SK-N-SH (cell line): ENCODE data around the gene HECTD2. TPM values are rescaled to one million over a fixed set of nuclear protein-coding genes. Genes with fewer than 3 reads are reported as not detected.

Source experiments
- CTCF ChIA-PET: fragments of 300-600, 350-600 bp; formaldehyde crosslinking; extraction: SDS; loops from one replicate; lab custom pipeline; 2021; lab: Yijun Ruan, JAX
- POLR2A ChIA-PET: fragments of 350-600 bp; sonication (Branson Sonifier 250); formaldehyde crosslinking; extraction: SDS; loops from one replicate; lab custom pipeline; 2020; ENCODE audit warnings: antibody characterized with exemption, inconsistent platforms; lab: Yijun Ruan, JAX
- DNase-seq: peaks from one replicate; pipeline ENCODE4 v3.0.0; 2012
- H2AFZ ChIP-seq: fragments of 200-600 bp; sonication (generic); 2 replicates; pipeline ENCODE4 v1.8.1; 2016; ENCODE audit warnings: antibody characterized with exemption, mild to moderate bottlenecking, low read depth
- H3F3A ChIP-seq: fragments of 200-600 bp; sonication (generic); replicated peaks from 2 replicates; pipeline ENCODE3; 2016; ENCODE audit warnings: antibody characterized with exemption, mild to moderate bottlenecking; ENCODE audit not compliant: insufficient read depth
- H3K27ac ChIP-seq, 2 experiments: fragments of 200-500 bp in 1 of 2; fragments of 200-600 bp in 1 of 2; sonication (Bioruptor generic) in 1 of 2; sonication (generic), shearing (Covaris generic) in 1 of 2; 2 replicates each; pipeline versions ENCODE4 v1.5.1 to v1.6.1; 2014 to 2016; ENCODE audit warnings: low read depth in 2 of 2, inconsistent platforms in 1 of 2, low read length in 1 of 2, mild to moderate bottlenecking in 1 of 2, mixed read lengths in 1 of 2
- H3K27me3 ChIP-seq: fragments of 200-600 bp; sonication (generic), shearing (Covaris generic); 2 replicates; pipeline ENCODE4 v1.6.1; 2016; ENCODE audit warnings: mixed run types; ENCODE audit not compliant: insufficient read depth
- H3K36me3 ChIP-seq, 2 experiments: fragments of 200-500 bp in 1 of 2; fragments of 200-600 bp in 1 of 2; sonication (Bioruptor generic) in 1 of 2; sonication (generic) in 1 of 2; replicated peaks in 1 of 2; 2 replicates each; pipeline versions ENCODE3 to v1.5.1; 2014 to 2016; ENCODE audit warnings: low read length in 1 of 2, mild to moderate bottlenecking in 1 of 2; ENCODE audit not compliant: insufficient read depth in 2 of 2, control insufficient read depth in 1 of 2
- H3K4me1 ChIP-seq, 2 experiments: fragments of 200-500 bp in 1 of 2; fragments of 200-600 bp in 1 of 2; sonication (Bioruptor generic) in 1 of 2; sonication (generic), shearing (Covaris generic) in 1 of 2; 2 replicates each; pipeline versions ENCODE4 v1.5.1 to v1.6.1; 2014 to 2016; ENCODE audit warnings: low read depth in 1 of 2, low read length in 1 of 2, mixed run types in 1 of 2; ENCODE audit not compliant: insufficient read depth in 2 of 2, control insufficient read depth in 1 of 2
- H3K4me2 ChIP-seq: fragments of 200-600 bp; sonication (generic), shearing (Covaris generic); 2 replicates; pipeline ENCODE4 v1.6.1; 2017; ENCODE audit warnings: mixed run types
- H3K4me3 ChIP-seq, 2 experiments: fragments of 200-500 bp in 1 of 2; fragments of 200-600 bp in 1 of 2; sonication (Bioruptor generic) in 1 of 2; sonication (generic), shearing (Covaris generic) in 1 of 2; 2 replicates each; pipeline versions ENCODE4 v1.5.1 to v1.8.1; 2014 to 2016; ENCODE audit warnings: low read depth in 2 of 2, inconsistent platforms in 1 of 2, low read length in 1 of 2, mild to moderate bottlenecking in 1 of 2, mixed read lengths in 1 of 2, moderate library complexity in 1 of 2
- H3K79me2 ChIP-seq: fragments of 200-600 bp; sonication (generic); 2 replicates; pipeline ENCODE4 v1.8.1; 2017; ENCODE audit warnings: mild to moderate bottlenecking; ENCODE audit not compliant: insufficient read depth
- H3K9ac ChIP-seq: fragments of 200-600 bp; sonication (generic); 2 replicates; pipeline ENCODE4 v1.6.1; 2017; ENCODE audit warnings: mixed run types
- H3K9me2 ChIP-seq: fragments of 200-600 bp; sonication (generic); 2 replicates; pipeline ENCODE4 v1.6.1; 2017; ENCODE audit warnings: mixed run types
- H3K9me3 ChIP-seq: fragments of 200-600 bp; sonication (generic); 2 replicates; pipeline ENCODE4 v1.6.1; 2017; ENCODE audit warnings: mixed run types, mild to moderate bottlenecking, moderate library complexity
- H4K20me1 ChIP-seq: fragments of 200-600 bp; sonication (generic); 2 replicates; pipeline ENCODE4 v1.6.1; 2017; ENCODE audit warnings: mild to moderate bottlenecking, mixed run types; ENCODE audit not compliant: insufficient read depth
- ELF1 ChIP-seq: IDR thresholded peaks from 2 replicates; pipeline ENCODE4 v1.4.0; 2012
- EP300 ChIP-seq, 2 experiments: IDR thresholded peaks; 2 replicates each; pipeline versions ENCODE4 v1.4.0 to v1.6.1; 2012; ENCODE audit warnings: borderline replicate concordance in 1 of 2, low read depth in 1 of 2, low read length in 1 of 2
- EZH2phosphoT487 ChIP-seq: fragments of 200-600 bp; sonication (generic); IDR thresholded peaks from 2 replicates; pipeline ENCODE4 v1.6.1; 2017; ENCODE audit warnings: low read depth, mixed run types, mild to moderate bottlenecking, antibody characterized with exemption, moderate library complexity, borderline replicate concordance
- FOSL2 ChIP-seq: IDR thresholded peaks from 2 replicates; pipeline ENCODE4 v1.4.0; 2012; ENCODE audit warnings: low read depth, mild to moderate bottlenecking, moderate library complexity, borderline replicate concordance
- FOXM1 ChIP-seq: IDR thresholded peaks from 2 replicates; pipeline ENCODE4 v1.4.0; 2012; ENCODE audit warnings: low read depth, mild to moderate bottlenecking
- GATA2 ChIP-seq: sonication (generic); formaldehyde crosslinking; IDR thresholded peaks from 2 replicates; pipeline ENCODE4 v1.5.0; 2020; ENCODE audit warnings: mild to moderate bottlenecking, missing genetic modification reagents
- IRF3 ChIP-seq: fragments of 150-350 bp; IDR thresholded peaks from 2 replicates; pipeline ENCODE4 v1.6.1; 2016; ENCODE audit warnings: mild to moderate bottlenecking, low read depth, low read length
- JUND ChIP-seq: IDR thresholded peaks from 2 replicates; pipeline ENCODE4 v1.4.0; 2012
- MAX ChIP-seq: IDR thresholded peaks from 2 replicates; pipeline ENCODE4 v1.4.0; 2012; ENCODE audit warnings: low read depth
- NFIC ChIP-seq: IDR thresholded peaks from 2 replicates; pipeline ENCODE4 v1.4.0; 2012; ENCODE audit warnings: borderline replicate concordance
- NRF1 ChIP-seq: IDR thresholded peaks from 2 replicates; pipeline ENCODE4 v1.6.1; 2012; ENCODE audit warnings: low read depth, mild to moderate bottlenecking, low read length
- PBX3 ChIP-seq: IDR thresholded peaks from 2 replicates; pipeline ENCODE4; 2012
- RCOR1 ChIP-seq: fragments of 150-350 bp; IDR thresholded peaks from 2 replicates; pipeline ENCODE4 v1.6.1; 2017; ENCODE audit warnings: antibody characterized with exemption, low read length
- REST ChIP-seq: IDR thresholded peaks from 2 replicates; pipeline ENCODE4 v1.6.1; 2012; ENCODE audit warnings: mild to moderate bottlenecking, low read depth, low read length, moderate library complexity
- SIN3A ChIP-seq: IDR thresholded peaks from 2 replicates; pipeline ENCODE4 v1.6.1; 2012; ENCODE audit warnings: low read depth, mild to moderate bottlenecking, low read length, moderate library complexity, borderline replicate concordance
- SMC3 ChIP-seq: IDR thresholded peaks from 2 replicates; pipeline ENCODE4 v1.6.1; 2012; ENCODE audit warnings: low read depth, low read length, improper control_type of control experiment
- TCF12 ChIP-seq: IDR thresholded peaks from 2 replicates; pipeline ENCODE4 v1.4.0; 2012
- USF1 ChIP-seq: IDR thresholded peaks from 2 replicates; pipeline ENCODE4 v1.4.0; 2012; ENCODE audit warnings: low read depth, borderline replicate concordance
- polyA plus RNA-seq, 3 experiments: library from polyadenylated mRNA; depleted of rRNA; stranded (reverse); fragments of >200 nt; gene quantifications; 2 replicates each; pipeline ENCODE4 v1.2.3, GENCODE V29; 2012
- TF ChIP-seq, protein P1 (sequence below): fragments of 200-600 bp; sonication (generic); IDR thresholded peaks from 2 replicates; pipeline ENCODE4 v1.6.1; 2017; ENCODE audit warnings: antibody characterized with exemption, mild to moderate bottlenecking, moderate library complexity
- TF ChIP-seq, protein P2 (sequence below): fragments of 150-350 bp; IDR thresholded peaks from 2 replicates; pipeline ENCODE4 v1.6.1; 2017; ENCODE audit warnings: antibody characterized with exemption, low read length, low read depth, borderline replicate concordance
- TF ChIP-seq, protein P3 (sequence below): IDR thresholded peaks from 2 replicates; pipeline ENCODE4 v1.4.0; 2012; ENCODE audit warnings: low read depth, borderline replicate concordance

Gene HECTD2
- polyA plus RNA-seq, 1 of the 3 experiments (the other 2 are of a cell fraction): 4.1 TPM

GRCh38 chr10:91378061-91378460, 32.1 kb upstream of the HECTD2 start:
- peak; percentile 43 for DNase-seq
- Histone ChIP-seq H3K4me2 (no peak overlapping the region), H2AFZ (no peak overlapping the region), H3K9me2 (no peaks in the 10 kb centered on the region), H3K4me3 (no peak overlapping the region), H3K27ac (peak overlapping the region; percentile 10 to 50; a peak in 2 of 4 replicates), H4K20me1 (no peaks in the 10 kb centered on the region), H3K27me3 (no peaks in the 10 kb centered on the region), H3K79me2 (no peaks in the 10 kb centered on the region), H3K4me1 (peaks cover 14 to 33% of the 10 kb centered on the region in 2 experiments; a peak in 3 of 4 replicates), H3K9me3 (peaks cover 10% of the 10 kb centered on the region), H3K9ac (no peak overlapping the region), H3K36me3 (no peaks in the 10 kb centered on the region), H3F3A (peaks cover 16% of the 10 kb centered on the region)
- POLR2A ChIA-PET: interaction anchor here (1.1 kb wide), 2 partner anchors 255 to 546 kb away, joined by 3 read pairs; partner anchors contain the start of genes BTAF1 and PPP1R3C
- CTCF ChIA-PET: interaction anchor here (0.6 to 4.4 kb wide), 8 partner anchors 9 to 256 kb away, joined by 3 to 23 read pairs (median 6); partner anchors contain the start of gene PPP1R3C
- peak; percentile 29; the same call in 1 of the 2 replicates for TF ChIP-seq REST
- no peak for TF ChIP-seq EZH2phosphoT487
- TF ChIP-seq GATA2 (CRISPR knock-in tag): peak; percentile 89
- TF ChIP-seq, protein P1, sequence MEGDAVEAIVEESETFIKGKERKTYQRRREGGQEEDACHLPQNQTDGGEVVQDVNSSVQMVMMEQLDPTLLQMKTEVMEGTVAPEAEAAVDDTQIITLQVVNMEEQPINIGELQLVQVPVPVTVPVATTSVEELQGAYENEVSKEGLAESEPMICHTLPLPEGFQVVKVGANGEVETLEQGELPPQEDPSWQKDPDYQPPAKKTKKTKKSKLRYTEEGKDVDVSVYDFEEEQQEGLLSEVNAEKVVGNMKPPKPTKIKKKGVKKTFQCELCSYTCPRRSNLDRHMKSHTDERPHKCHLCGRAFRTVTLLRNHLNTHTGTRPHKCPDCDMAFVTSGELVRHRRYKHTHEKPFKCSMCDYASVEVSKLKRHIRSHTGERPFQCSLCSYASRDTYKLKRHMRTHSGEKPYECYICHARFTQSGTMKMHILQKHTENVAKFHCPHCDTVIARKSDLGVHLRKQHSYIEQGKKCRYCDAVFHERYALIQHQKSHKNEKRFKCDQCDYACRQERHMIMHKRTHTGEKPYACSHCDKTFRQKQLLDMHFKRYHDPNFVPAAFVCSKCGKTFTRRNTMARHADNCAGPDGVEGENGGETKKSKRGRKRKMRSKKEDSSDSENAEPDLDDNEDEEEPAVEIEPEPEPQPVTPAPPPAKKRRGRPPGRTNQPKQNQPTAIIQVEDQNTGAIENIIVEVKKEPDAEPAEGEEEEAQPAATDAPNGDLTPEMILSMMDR: no peak
- no peak for TF ChIP-seq IRF3
- peak; percentile 31; the same call in 1 of the 2 replicates for TF ChIP-seq MAX
- no peak for TF ChIP-seq NRF1
- TF ChIP-seq, protein P2, sequence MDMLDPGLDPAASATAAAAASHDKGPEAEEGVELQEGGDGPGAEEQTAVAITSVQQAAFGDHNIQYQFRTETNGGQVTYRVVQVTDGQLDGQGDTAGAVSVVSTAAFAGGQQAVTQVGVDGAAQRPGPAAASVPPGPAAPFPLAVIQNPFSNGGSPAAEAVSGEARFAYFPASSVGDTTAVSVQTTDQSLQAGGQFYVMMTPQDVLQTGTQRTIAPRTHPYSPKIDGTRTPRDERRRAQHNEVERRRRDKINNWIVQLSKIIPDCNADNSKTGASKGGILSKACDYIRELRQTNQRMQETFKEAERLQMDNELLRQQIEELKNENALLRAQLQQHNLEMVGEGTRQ: no peak
- peak; percentile 97 for TF ChIP-seq TCF12
- TF ChIP-seq ELF1: peak; percentile 20; the same call in 1 of the 2 replicates
- TF ChIP-seq SIN3A: no peak
- TF ChIP-seq FOXM1: peak; percentile 57; the same call in 1 of the 2 replicates
- peak; percentile 93 for TF ChIP-seq JUND
- TF ChIP-seq, protein P3, sequence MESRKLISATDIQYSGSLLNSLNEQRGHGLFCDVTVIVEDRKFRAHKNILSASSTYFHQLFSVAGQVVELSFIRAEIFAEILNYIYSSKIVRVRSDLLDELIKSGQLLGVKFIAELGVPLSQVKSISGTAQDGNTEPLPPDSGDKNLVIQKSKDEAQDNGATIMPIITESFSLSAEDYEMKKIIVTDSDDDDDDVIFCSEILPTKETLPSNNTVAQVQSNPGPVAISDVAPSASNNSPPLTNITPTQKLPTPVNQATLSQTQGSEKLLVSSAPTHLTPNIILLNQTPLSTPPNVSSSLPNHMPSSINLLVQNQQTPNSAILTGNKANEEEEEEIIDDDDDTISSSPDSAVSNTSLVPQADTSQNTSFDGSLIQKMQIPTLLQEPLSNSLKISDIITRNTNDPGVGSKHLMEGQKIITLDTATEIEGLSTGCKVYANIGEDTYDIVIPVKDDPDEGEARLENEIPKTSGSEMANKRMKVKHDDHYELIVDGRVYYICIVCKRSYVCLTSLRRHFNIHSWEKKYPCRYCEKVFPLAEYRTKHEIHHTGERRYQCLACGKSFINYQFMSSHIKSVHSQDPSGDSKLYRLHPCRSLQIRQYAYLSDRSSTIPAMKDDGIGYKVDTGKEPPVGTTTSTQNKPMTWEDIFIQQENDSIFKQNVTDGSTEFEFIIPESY: peak; percentile 80; the same call in 1 of the 2 replicates
- TF ChIP-seq SMC3: no peak
- TF ChIP-seq EP300 (IDR thresholded peaks at IDR 0.05; ENCODE audit: borderline replicate concordance in 1 of 2, low read depth in 1 of 2, low read length in 1 of 2): peak; percentile 90 to 93
- TF ChIP-seq PBX3: peak; percentile 83
- TF ChIP-seq NFIC: peak; percentile 100
- no peak for TF ChIP-seq USF1
- TF ChIP-seq FOSL2: peak; percentile 84
- TF ChIP-seq RCOR1: peak; percentile 87
